Measurements from ENCODE around the gene GSN.

GSN gene

GRCh38 chr9:121272401-121272948 is 4.5 kb downstream of the GSN start:
- H3K4me3 ChIP-seq (ENCODE audit: low read depth, low read length) = no peak overlapping the region

GRCh38 chr9:121273064-121273775 is 5.3 kb downstream of the GSN start:
- TF ChIP-seq CTCF (IDR thresholded peaks at IDR 0.05; ENCODE audit: low read depth, low read length) = no peak
- H3K9me3 ChIP-seq = no peaks in the 10 kb centered on the region
- H3K4me1 ChIP-seq = no peaks in the 10 kb centered on the region; the same call in 1 of the 2 replicates
- no peak for DNase-seq
- H3K4me3 ChIP-seq (ENCODE audit: low read depth, low read length) = no peak overlapping the region
- no peaks in the 10 kb centered on the region for H3K36me3 ChIP-seq
- peaks cover 12% of the 10 kb centered on the region for H3K27me3 ChIP-seq

More at GRCh38 chr9:121272401-121272948, 4.5 kb downstream of the GSN start:
- TF ChIP-seq CTCF (IDR thresholded peaks at IDR 0.05; ENCODE audit: low read depth, low read length) = no peak
- Histone ChIP-seq H3K27me3 (peaks cover 14% of the 10 kb centered on the region), H3K36me3 (no peaks in the 10 kb centered on the region), H3K9me3 (no peaks in the 10 kb centered on the region), H3K4me1 (no peaks in the 10 kb centered on the region; the same call in 1 of the 2 replicates)
- DNase-seq = no peak

DNA sequence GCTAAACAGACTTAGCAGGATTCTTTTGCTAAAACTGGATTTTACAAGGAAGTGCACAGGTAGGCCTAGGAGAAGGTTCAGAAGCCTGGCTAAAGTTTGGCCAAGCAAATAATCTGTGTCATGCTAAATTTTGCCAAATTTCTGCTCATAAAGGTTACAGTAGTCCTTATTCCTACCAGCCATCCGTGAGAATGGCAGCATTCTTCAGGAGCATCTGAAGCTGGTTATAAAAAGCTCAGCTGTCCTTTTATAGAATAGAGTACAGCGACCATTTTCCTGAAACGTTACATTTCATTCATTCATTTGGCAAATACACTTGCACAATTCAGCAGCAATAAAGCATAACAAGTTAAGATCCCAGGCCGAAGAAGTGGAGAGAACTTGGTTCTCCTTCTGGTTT is 6.9 kb downstream of the GSN start:
- H3K4me1 ChIP-seq = no peaks in the 10 kb centered on the region
- H3K4me3 ChIP-seq (ENCODE audit: low read depth, low read length) = no peak overlapping the region
- H3K27me3 ChIP-seq = no peaks in the 10 kb centered on the region
- no peak for DNase-seq
- no peak for TF ChIP-seq CTCF (IDR thresholded peaks at IDR 0.05; ENCODE audit: low read depth, low read length)
- no peaks in the 10 kb centered on the region for H3K36me3 ChIP-seq
- no peaks in the 10 kb centered on the region for H3K9me3 ChIP-seq

GRCh38 chr9:121275781-121276658 is 8.1 kb downstream of the GSN start:
- no peak for DNase-seq
- Histone ChIP-seq H3K4me1 (no peaks in the 10 kb centered on the region), H3K9me3 (no peaks in the 10 kb centered on the region), H3K27me3 (no peaks in the 10 kb centered on the region), H3K36me3 (no peaks in the 10 kb centered on the region), H3K4me3 (ENCODE audit: low read depth, low read length) (no peak overlapping the region)
- TF ChIP-seq CTCF (IDR thresholded peaks at IDR 0.05; ENCODE audit: low read depth, low read length) = no peak

GRCh38 chr9:121277026-121277425 is 9.1 kb downstream of the GSN start:
- H3K36me3 ChIP-seq = no peaks in the 10 kb centered on the region
- no peaks in the 10 kb centered on the region for H3K27me3 ChIP-seq
- no peaks in the 10 kb centered on the region for H3K4me1 ChIP-seq
- no peak overlapping the region for H3K4me3 ChIP-seq (ENCODE audit: low read depth, low read length)
- no peaks in the 10 kb centered on the region for H3K9me3 ChIP-seq
- no peak for TF ChIP-seq CTCF (IDR thresholded peaks at IDR 0.05; ENCODE audit: low read depth, low read length)
- DNase-seq = no peak
